ENCODE measurements around the gene KYNU.

DNA sequence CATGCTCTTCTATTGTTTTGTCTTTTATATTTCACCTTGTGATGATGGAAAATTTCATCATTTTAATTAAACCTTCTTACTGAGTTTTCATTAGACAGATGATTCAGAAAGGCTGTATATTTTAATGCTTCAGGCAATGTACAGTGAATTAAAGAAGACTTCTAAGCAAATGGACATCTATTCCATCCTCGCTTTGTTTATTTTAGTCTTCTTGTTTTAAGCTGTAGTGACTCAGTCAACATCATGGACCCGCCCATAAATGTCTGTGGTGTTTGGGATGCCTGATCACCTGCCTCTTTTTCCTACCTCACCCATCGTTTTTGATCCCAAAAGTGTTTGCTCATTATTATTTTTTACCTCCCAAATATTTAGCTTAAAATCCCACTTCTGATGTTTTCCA, 43.1 kb downstream of the KYNU start:
- TF ChIP-seq, protein P1, sequence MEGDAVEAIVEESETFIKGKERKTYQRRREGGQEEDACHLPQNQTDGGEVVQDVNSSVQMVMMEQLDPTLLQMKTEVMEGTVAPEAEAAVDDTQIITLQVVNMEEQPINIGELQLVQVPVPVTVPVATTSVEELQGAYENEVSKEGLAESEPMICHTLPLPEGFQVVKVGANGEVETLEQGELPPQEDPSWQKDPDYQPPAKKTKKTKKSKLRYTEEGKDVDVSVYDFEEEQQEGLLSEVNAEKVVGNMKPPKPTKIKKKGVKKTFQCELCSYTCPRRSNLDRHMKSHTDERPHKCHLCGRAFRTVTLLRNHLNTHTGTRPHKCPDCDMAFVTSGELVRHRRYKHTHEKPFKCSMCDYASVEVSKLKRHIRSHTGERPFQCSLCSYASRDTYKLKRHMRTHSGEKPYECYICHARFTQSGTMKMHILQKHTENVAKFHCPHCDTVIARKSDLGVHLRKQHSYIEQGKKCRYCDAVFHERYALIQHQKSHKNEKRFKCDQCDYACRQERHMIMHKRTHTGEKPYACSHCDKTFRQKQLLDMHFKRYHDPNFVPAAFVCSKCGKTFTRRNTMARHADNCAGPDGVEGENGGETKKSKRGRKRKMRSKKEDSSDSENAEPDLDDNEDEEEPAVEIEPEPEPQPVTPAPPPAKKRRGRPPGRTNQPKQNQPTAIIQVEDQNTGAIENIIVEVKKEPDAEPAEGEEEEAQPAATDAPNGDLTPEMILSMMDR (conservative IDR thresholded peaks at IDR 0.05 in 1 of 2, IDR thresholded peaks at IDR 0.05 in 1 of 2; ENCODE audit: low read depth in 1 of 2, low read length in 2 of 2), result no peak
- TF ChIP-seq EZH2 (IDR thresholded peaks at IDR 0.05; ENCODE audit: low read length, missing control alignments), result no peak

All from fibroblast of lung (primary cell).